Osteocyte (in vitro differentiated cells): ENCODE results near the gene MMP1. TPM values are rescaled to one million over a fixed set of nuclear protein-coding genes. Genes with fewer than 3 reads are reported as not detected.

Experiments
- DNase-seq: peaks from one replicate; pipeline ENCODE4 v3.0.0; 2021; ENCODE audit warnings: mixed read lengths; ENCODE audit not compliant: unreplicated experiment; ENCODE audit errors: extremely low spot score
- H3K27ac Mint-ChIP-seq: one replicate; pipeline ENCODE4 v1.8.0; 2021; ENCODE audit warnings: mild to moderate bottlenecking, mixed read lengths; ENCODE audit not compliant: unreplicated experiment
- H3K27me3 Mint-ChIP-seq: one replicate; pipeline ENCODE4 v1.8.0; 2021; ENCODE audit warnings: mixed read lengths; ENCODE audit not compliant: unreplicated experiment
- H3K36me3 Mint-ChIP-seq: one replicate; pipeline ENCODE4 v1.8.0; 2021; ENCODE audit warnings: mixed read lengths; ENCODE audit not compliant: unreplicated experiment
- H3K4me1 Mint-ChIP-seq: one replicate; pipeline ENCODE4 v1.8.0; 2021; ENCODE audit warnings: mixed read lengths; ENCODE audit not compliant: unreplicated experiment
- H3K4me3 Mint-ChIP-seq: one replicate; pipeline ENCODE4 v1.8.0; 2021; ENCODE audit warnings: mild to moderate bottlenecking, moderate library complexity, mixed read lengths; ENCODE audit not compliant: unreplicated experiment
- H3K9me3 Mint-ChIP-seq: one replicate; pipeline ENCODE4 v1.8.0; 2021; ENCODE audit warnings: mixed read lengths; ENCODE audit not compliant: unreplicated experiment
- total RNA-seq: library from RNA; stranded (reverse); gene quantifications from 2 replicates; pipeline ENCODE4 v1.2.1, GENCODE V29; 2021
- TF ChIP-seq, protein P1 (sequence below): fragments of 200-600 bp; sonication (generic); IDR thresholded peaks from 2 replicates; pipeline ENCODE4 v1.5.0; 2021; ENCODE audit warnings: antibody characterized with exemption, mild to moderate bottlenecking, moderate library complexity

Gene MMP1
- total RNA-seq, 1 donor from 2014 or later = not detected

DNA sequence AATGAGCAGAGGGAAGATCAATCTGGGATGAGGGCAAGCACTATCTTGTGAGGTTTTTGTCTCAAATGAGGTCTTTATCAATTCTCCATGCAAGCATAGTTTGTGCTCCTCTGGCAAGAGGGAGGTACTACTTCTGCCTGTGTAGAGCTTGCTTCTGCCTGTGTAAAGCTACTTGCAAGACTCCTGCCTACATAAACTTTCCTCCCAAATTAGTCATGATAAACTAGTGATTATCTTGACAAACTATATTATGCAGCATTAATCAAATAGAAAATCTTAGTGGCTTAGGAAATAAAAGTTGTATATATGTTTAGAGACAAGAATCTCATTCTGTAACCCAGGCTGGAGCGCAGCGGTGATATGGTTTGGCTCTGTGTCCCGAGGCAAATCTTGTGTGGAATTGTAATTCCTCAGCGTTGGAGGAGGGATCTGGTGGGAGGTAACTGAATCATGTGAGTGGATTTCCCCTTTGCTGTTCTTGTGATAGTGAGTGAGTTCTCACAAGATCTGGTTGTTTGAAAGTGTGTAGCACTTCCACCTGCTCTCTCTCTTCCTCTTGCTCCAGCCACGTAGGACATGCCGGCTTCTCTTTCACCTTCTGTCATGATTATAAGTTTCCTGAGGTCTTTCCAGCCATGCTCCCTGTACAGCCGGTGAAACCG, 9.5 kb downstream of the MMP1 start:
- TF ChIP-seq, protein P1, sequence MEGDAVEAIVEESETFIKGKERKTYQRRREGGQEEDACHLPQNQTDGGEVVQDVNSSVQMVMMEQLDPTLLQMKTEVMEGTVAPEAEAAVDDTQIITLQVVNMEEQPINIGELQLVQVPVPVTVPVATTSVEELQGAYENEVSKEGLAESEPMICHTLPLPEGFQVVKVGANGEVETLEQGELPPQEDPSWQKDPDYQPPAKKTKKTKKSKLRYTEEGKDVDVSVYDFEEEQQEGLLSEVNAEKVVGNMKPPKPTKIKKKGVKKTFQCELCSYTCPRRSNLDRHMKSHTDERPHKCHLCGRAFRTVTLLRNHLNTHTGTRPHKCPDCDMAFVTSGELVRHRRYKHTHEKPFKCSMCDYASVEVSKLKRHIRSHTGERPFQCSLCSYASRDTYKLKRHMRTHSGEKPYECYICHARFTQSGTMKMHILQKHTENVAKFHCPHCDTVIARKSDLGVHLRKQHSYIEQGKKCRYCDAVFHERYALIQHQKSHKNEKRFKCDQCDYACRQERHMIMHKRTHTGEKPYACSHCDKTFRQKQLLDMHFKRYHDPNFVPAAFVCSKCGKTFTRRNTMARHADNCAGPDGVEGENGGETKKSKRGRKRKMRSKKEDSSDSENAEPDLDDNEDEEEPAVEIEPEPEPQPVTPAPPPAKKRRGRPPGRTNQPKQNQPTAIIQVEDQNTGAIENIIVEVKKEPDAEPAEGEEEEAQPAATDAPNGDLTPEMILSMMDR = no peak
- no peaks in the 10 kb centered on the region for H3K36me3 Mint-ChIP-seq
- H3K4me3 Mint-ChIP-seq = no peak overlapping the region
- H3K27ac Mint-ChIP-seq = no peak overlapping the region
- no peak for DNase-seq
- no peaks in the 10 kb centered on the region for H3K27me3 Mint-ChIP-seq
- no peaks in the 10 kb centered on the region for H3K4me1 Mint-ChIP-seq
- peaks cover 4% of the 10 kb centered on the region for H3K9me3 Mint-ChIP-seq

DNA sequence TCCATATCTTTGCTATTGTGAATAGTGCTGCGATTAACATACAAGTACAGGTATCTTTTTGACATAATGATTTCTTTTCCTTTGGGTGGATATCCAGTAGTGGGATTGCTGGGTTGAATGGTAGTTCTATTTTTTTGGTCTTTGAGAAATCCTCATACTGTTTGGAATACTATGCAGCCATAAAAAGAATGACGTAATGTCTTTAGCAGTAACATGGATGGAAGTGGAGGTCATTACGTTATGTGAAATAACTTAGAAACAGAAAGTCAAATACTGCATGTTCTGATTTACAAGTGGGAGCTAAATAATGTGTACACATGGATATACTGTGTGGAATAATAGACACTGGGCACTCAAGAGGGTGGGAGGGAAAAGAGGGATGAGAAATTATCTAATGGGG, 13.6 kb downstream of the MMP1 start:
- Mint-ChIP-seq H3K27ac (no peak overlapping the region), H3K27me3 (peaks cover 2% of the 10 kb centered on the region), H3K9me3 (peaks cover 4% of the 10 kb centered on the region), H3K4me1 (peaks cover 9% of the 10 kb centered on the region), H3K4me3 (no peak overlapping the region), H3K36me3 (no peaks in the 10 kb centered on the region)
- no peak for DNase-seq
- TF ChIP-seq, protein P1 = no peak

DNA sequence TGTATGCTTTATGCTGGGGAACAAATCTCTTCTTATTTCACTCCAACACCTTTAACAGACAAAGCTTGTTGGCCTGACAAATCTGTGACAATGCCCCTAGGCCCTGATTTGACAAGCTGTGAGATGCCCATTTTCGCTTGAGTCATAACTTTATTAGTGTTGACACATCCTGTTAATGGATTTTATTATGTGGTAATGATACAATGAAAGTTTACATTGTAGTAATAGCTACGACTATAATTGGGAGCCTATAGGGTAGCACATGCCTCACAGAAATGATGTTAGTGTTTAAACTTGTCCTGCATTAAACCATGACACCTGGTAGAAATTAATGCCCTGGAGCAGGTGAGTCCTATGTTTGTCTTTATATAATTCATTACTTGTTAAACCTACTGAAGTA, 14.2 kb downstream of the MMP1 start:
- H3K4me3 Mint-ChIP-seq = no peak overlapping the region
- DNase-seq = no peak
- peaks cover 4% of the 10 kb centered on the region for H3K9me3 Mint-ChIP-seq
- H3K36me3 Mint-ChIP-seq = no peaks in the 10 kb centered on the region
- peaks cover 9% of the 10 kb centered on the region for H3K4me1 Mint-ChIP-seq
- H3K27me3 Mint-ChIP-seq = peaks cover 2% of the 10 kb centered on the region
- TF ChIP-seq, protein P1 = no peak
- no peak overlapping the region for H3K27ac Mint-ChIP-seq

DNA sequence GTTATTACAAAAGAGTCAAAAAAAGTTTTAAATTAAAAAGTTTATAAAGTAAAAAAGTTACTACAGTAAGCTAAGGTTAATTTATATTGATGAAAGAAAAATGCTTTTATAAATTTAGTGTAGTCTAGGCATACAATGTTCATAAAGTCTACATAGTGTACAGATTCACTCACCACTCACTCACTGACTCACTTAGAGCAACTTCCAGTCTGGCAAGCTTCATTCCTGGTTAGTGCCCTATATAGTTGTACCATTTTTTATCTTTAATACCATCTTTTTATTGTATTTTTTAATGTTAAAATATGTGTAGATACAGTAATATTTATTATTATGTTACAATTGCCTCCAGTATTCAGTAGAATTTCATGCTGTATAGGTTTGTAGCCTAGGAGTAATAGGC, 14.9 kb downstream of the MMP1 start:
- H3K4me1 Mint-ChIP-seq = peaks cover 9% of the 10 kb centered on the region
- H3K36me3 Mint-ChIP-seq = no peaks in the 10 kb centered on the region
- DNase-seq = no peak
- peaks cover 2% of the 10 kb centered on the region for H3K27me3 Mint-ChIP-seq
- no peak overlapping the region for H3K4me3 Mint-ChIP-seq
- no peak overlapping the region for H3K27ac Mint-ChIP-seq
- peaks cover 4% of the 10 kb centered on the region for H3K9me3 Mint-ChIP-seq
- TF ChIP-seq, protein P1 = no peak

DNA sequence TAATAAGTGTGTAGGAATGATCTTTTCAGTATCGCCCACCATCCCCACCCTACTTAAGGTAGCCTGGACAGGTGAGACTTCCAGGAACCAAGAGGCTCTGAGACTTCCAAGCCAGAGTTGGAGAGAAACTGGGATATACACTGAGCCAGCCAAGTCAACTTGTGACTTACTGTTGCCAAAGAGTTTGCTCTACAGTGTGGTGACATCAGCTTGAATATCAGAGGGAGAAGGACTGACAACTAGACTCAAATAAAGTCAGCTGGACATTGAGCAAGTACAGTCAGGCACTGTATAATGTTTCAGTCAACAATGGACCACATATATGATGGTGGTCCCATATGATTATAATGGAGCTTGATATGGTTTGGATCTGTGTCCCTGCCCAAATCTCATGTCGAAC, 16.3 kb downstream of the MMP1 start:
- H3K36me3 Mint-ChIP-seq = no peaks in the 10 kb centered on the region
- H3K4me3 Mint-ChIP-seq = no peak overlapping the region
- peaks cover 2% of the 10 kb centered on the region for H3K27me3 Mint-ChIP-seq
- TF ChIP-seq, protein P1 = no peak
- DNase-seq = no peak
- peaks cover 9% of the 10 kb centered on the region for H3K4me1 Mint-ChIP-seq
- H3K9me3 Mint-ChIP-seq = peaks cover 4% of the 10 kb centered on the region
- no peak overlapping the region for H3K27ac Mint-ChIP-seq
